SK-N-SH (cell line): ENCODE data around the gene SURF6. TPM values are rescaled to one million over a fixed set of nuclear protein-coding genes. Genes with fewer than 3 reads are reported as not detected.

Experiments used
- CTCF ChIA-PET: fragments of 300-600, 350-600 bp; formaldehyde crosslinking; extraction: SDS; loops from one replicate; lab custom pipeline; 2021; lab: Yijun Ruan, JAX
- POLR2A ChIA-PET: fragments of 350-600 bp; sonication (Branson Sonifier 250); formaldehyde crosslinking; extraction: SDS; loops from one replicate; lab custom pipeline; 2020; ENCODE audit warnings: antibody characterized with exemption, inconsistent platforms; lab: Yijun Ruan, JAX
- DNase-seq: peaks from one replicate; pipeline ENCODE4 v3.0.0; 2012
- H2AFZ ChIP-seq: fragments of 200-600 bp; sonication (generic); 2 replicates; pipeline ENCODE4 v1.8.1; 2016; ENCODE audit warnings: antibody characterized with exemption, mild to moderate bottlenecking, low read depth
- H3F3A ChIP-seq: fragments of 200-600 bp; sonication (generic); replicated peaks from 2 replicates; pipeline ENCODE3; 2016; ENCODE audit warnings: antibody characterized with exemption, mild to moderate bottlenecking; ENCODE audit not compliant: insufficient read depth
- H3K27ac ChIP-seq, 2 experiments: fragments of 200-500 bp in 1 of 2; fragments of 200-600 bp in 1 of 2; sonication (Bioruptor generic) in 1 of 2; sonication (generic), shearing (Covaris generic) in 1 of 2; 2 replicates each; pipeline versions ENCODE4 v1.5.1 to v1.6.1; 2014 to 2016; ENCODE audit warnings: low read depth in 2 of 2, inconsistent platforms in 1 of 2, low read length in 1 of 2, mild to moderate bottlenecking in 1 of 2, mixed read lengths in 1 of 2
- H3K27me3 ChIP-seq: fragments of 200-600 bp; sonication (generic), shearing (Covaris generic); 2 replicates; pipeline ENCODE4 v1.6.1; 2016; ENCODE audit warnings: mixed run types; ENCODE audit not compliant: insufficient read depth
- H3K36me3 ChIP-seq, 2 experiments: fragments of 200-500 bp in 1 of 2; fragments of 200-600 bp in 1 of 2; sonication (Bioruptor generic) in 1 of 2; sonication (generic) in 1 of 2; replicated peaks in 1 of 2; 2 replicates each; pipeline versions ENCODE3 to v1.5.1; 2014 to 2016; ENCODE audit warnings: low read length in 1 of 2, mild to moderate bottlenecking in 1 of 2; ENCODE audit not compliant: insufficient read depth in 2 of 2, control insufficient read depth in 1 of 2
- H3K4me1 ChIP-seq, 2 experiments: fragments of 200-500 bp in 1 of 2; fragments of 200-600 bp in 1 of 2; sonication (Bioruptor generic) in 1 of 2; sonication (generic), shearing (Covaris generic) in 1 of 2; 2 replicates each; pipeline versions ENCODE4 v1.5.1 to v1.6.1; 2014 to 2016; ENCODE audit warnings: low read depth in 1 of 2, low read length in 1 of 2, mixed run types in 1 of 2; ENCODE audit not compliant: insufficient read depth in 2 of 2, control insufficient read depth in 1 of 2
- H3K4me2 ChIP-seq: fragments of 200-600 bp; sonication (generic), shearing (Covaris generic); 2 replicates; pipeline ENCODE4 v1.6.1; 2017; ENCODE audit warnings: mixed run types
- H3K4me3 ChIP-seq, 2 experiments: fragments of 200-500 bp in 1 of 2; fragments of 200-600 bp in 1 of 2; sonication (Bioruptor generic) in 1 of 2; sonication (generic), shearing (Covaris generic) in 1 of 2; 2 replicates each; pipeline versions ENCODE4 v1.5.1 to v1.8.1; 2014 to 2016; ENCODE audit warnings: low read depth in 2 of 2, inconsistent platforms in 1 of 2, low read length in 1 of 2, mild to moderate bottlenecking in 1 of 2, mixed read lengths in 1 of 2, moderate library complexity in 1 of 2
- H3K79me2 ChIP-seq: fragments of 200-600 bp; sonication (generic); 2 replicates; pipeline ENCODE4 v1.8.1; 2017; ENCODE audit warnings: mild to moderate bottlenecking; ENCODE audit not compliant: insufficient read depth
- H3K9ac ChIP-seq: fragments of 200-600 bp; sonication (generic); 2 replicates; pipeline ENCODE4 v1.6.1; 2017; ENCODE audit warnings: mixed run types
- H3K9me2 ChIP-seq: fragments of 200-600 bp; sonication (generic); 2 replicates; pipeline ENCODE4 v1.6.1; 2017; ENCODE audit warnings: mixed run types
- H3K9me3 ChIP-seq: fragments of 200-600 bp; sonication (generic); 2 replicates; pipeline ENCODE4 v1.6.1; 2017; ENCODE audit warnings: mixed run types, mild to moderate bottlenecking, moderate library complexity
- H4K20me1 ChIP-seq: fragments of 200-600 bp; sonication (generic); 2 replicates; pipeline ENCODE4 v1.6.1; 2017; ENCODE audit warnings: mild to moderate bottlenecking, mixed run types; ENCODE audit not compliant: insufficient read depth
- CHD2 ChIP-seq: fragments of 150-350 bp; IDR thresholded peaks from 2 replicates; pipeline ENCODE4 v1.6.1; 2018; ENCODE audit warnings: low read length; ENCODE audit not compliant: partially characterized antibody
- CTCF ChIP-seq: fragments of 200-600 bp; sonication (generic); IDR thresholded peaks from 2 replicates; pipeline ENCODE4 v1.6.1; 2017; ENCODE audit warnings: antibody characterized with exemption, mild to moderate bottlenecking, moderate library complexity
- ELF1 ChIP-seq: IDR thresholded peaks from 2 replicates; pipeline ENCODE4 v1.4.0; 2012
- EP300 ChIP-seq, 2 experiments: IDR thresholded peaks; 2 replicates each; pipeline versions ENCODE4 v1.4.0 to v1.6.1; 2012; ENCODE audit warnings: borderline replicate concordance in 1 of 2, low read depth in 1 of 2, low read length in 1 of 2
- EZH2phosphoT487 ChIP-seq: fragments of 200-600 bp; sonication (generic); IDR thresholded peaks from 2 replicates; pipeline ENCODE4 v1.6.1; 2017; ENCODE audit warnings: low read depth, mixed run types, mild to moderate bottlenecking, antibody characterized with exemption, moderate library complexity, borderline replicate concordance
- FOSL2 ChIP-seq: IDR thresholded peaks from 2 replicates; pipeline ENCODE4 v1.4.0; 2012; ENCODE audit warnings: low read depth, mild to moderate bottlenecking, moderate library complexity, borderline replicate concordance
- FOXJ3 ChIP-seq: sonication (generic); formaldehyde crosslinking; IDR thresholded peaks from 2 replicates; pipeline ENCODE4 v1.5.1; 2020; ENCODE audit warnings: mild to moderate bottlenecking, missing genetic modification reagents
- GATA2 ChIP-seq: sonication (generic); formaldehyde crosslinking; IDR thresholded peaks from 2 replicates; pipeline ENCODE4 v1.5.0; 2020; ENCODE audit warnings: mild to moderate bottlenecking, missing genetic modification reagents
- JUND ChIP-seq: IDR thresholded peaks from 2 replicates; pipeline ENCODE4 v1.4.0; 2012
- MEF2A ChIP-seq: IDR thresholded peaks from 2 replicates; pipeline ENCODE4 v1.4.0; 2012; ENCODE audit warnings: low read depth, borderline replicate concordance
- NRF1 ChIP-seq: IDR thresholded peaks from 2 replicates; pipeline ENCODE4 v1.6.1; 2012; ENCODE audit warnings: low read depth, mild to moderate bottlenecking, low read length
- PBX3 ChIP-seq: IDR thresholded peaks from 2 replicates; pipeline ENCODE4; 2012
- POLR2AphosphoS5 ChIP-seq: IDR thresholded peaks from 2 replicates; pipeline ENCODE4 v1.6.1; 2012; ENCODE audit warnings: low read depth, low read length
- RAD21 ChIP-seq: IDR thresholded peaks from 2 replicates; pipeline ENCODE4 v1.6.1; 2012; ENCODE audit warnings: mild to moderate bottlenecking, low read length
- RCOR1 ChIP-seq: fragments of 150-350 bp; IDR thresholded peaks from 2 replicates; pipeline ENCODE4 v1.6.1; 2017; ENCODE audit warnings: antibody characterized with exemption, low read length
- RXRA ChIP-seq: IDR thresholded peaks from 2 replicates; pipeline ENCODE4 v1.4.0; 2012; ENCODE audit warnings: low read depth, mild to moderate bottlenecking, borderline replicate concordance
- SIN3A ChIP-seq: IDR thresholded peaks from 2 replicates; pipeline ENCODE4 v1.6.1; 2012; ENCODE audit warnings: low read depth, mild to moderate bottlenecking, low read length, moderate library complexity, borderline replicate concordance
- SMC3 ChIP-seq: IDR thresholded peaks from 2 replicates; pipeline ENCODE4 v1.6.1; 2012; ENCODE audit warnings: low read depth, low read length, improper control_type of control experiment
- TAF1 ChIP-seq: IDR thresholded peaks from 2 replicates; pipeline ENCODE4 v1.6.1; 2012; ENCODE audit warnings: low read depth, mild to moderate bottlenecking, low read length, moderate library complexity, borderline replicate concordance
- TEAD4 ChIP-seq: IDR thresholded peaks from 2 replicates; pipeline ENCODE4 v1.4.0; 2012; ENCODE audit warnings: mild to moderate bottlenecking, borderline replicate concordance; ENCODE audit not compliant: insufficient read depth
- WGBS: methylation state at CpG from one replicate; pipeline ENCODE4 v1.1.6; 2017; ENCODE audit warnings: low lambda C conversion rate; 5-methylcytosine and 5-hydroxymethylcytosine counted together
- polyA plus RNA-seq, 3 experiments: library from polyadenylated mRNA; depleted of rRNA; stranded (reverse); fragments of >200 nt; gene quantifications; 2 replicates each; pipeline ENCODE4 v1.2.3, GENCODE V29; 2012

SURF6 gene
- polyA plus RNA-seq, 1 of the 3 experiments (the other 2 are of a cell fraction), result 44.5 TPM

GRCh38 chr9:133359399-133360175 is 23.6 kb upstream of the SURF6 start:
- peaks cover 60% of the 10 kb centered on the region for H3K79me2 ChIP-seq

GRCh38 chr9:133357656-133358055 is 21.7 kb upstream of the SURF6 start:
- WGBS, result 62% methylated on average over 14 of the region's 14 CpGs
- CTCF ChIA-PET, result interaction anchor here (1.2 to 1.9 kb wide), 3 partner anchors 14 to 129 kb away, joined by 4 to 5 read pairs (median 5); no protein-coding TSS in a partner anchor
- peaks cover under 1 to 57% of the 10 kb centered on the region in 2 experiments for H3K36me3 ChIP-seq
- POLR2A ChIA-PET, result interaction anchor here (1.4 to 2.5 kb wide), 3 partner anchors 9 to 11 kb away, joined by 3 to 11 read pairs (median 3); partner anchors contain the start of genes MED22 and RPL7A
- peaks cover 13 to 33% of the 10 kb centered on the region in 2 experiments; a peak in 2 of 4 replicates for H3K4me1 ChIP-seq
- H3K9me2 ChIP-seq, result no peaks in the 10 kb centered on the region
- H3K9ac ChIP-seq, result no peak overlapping the region
- no peaks in the 10 kb centered on the region for H3K27me3 ChIP-seq
- TF ChIP-seq PBX3 (no peak), TAF1 (no peak), MEF2A (no peak), SIN3A (no peak), RXRA (no peak), ELF1 (no peak), GATA2 (CRISPR knock-in tag) (no peak), EZH2phosphoT487 (no peak), FOSL2 (no peak), CHD2 (no peak), EP300 (IDR thresholded peaks at IDR 0.05; ENCODE audit: borderline replicate concordance in 1 of 2, low read depth in 1 of 2, low read length in 1 of 2) (no peak), RCOR1 (no peak), JUND (no peak), NRF1 (no peak), FOXJ3 (CRISPR knock-in tag) (no peak), TEAD4 (no peak)
- peaks cover 22% of the 10 kb centered on the region for H3F3A ChIP-seq
- no peak for DNase-seq
- no peaks in the 10 kb centered on the region for H3K9me3 ChIP-seq
- H3K27ac ChIP-seq, result no peak overlapping the region
- H4K20me1 ChIP-seq, result 0 out of 2 replicates have a peak, but pooled peaks cover 15% of the 10 kb centered on the region
- peak overlapping the region; percentile 97 for H3K4me2 ChIP-seq
- peaks cover 46% of the 10 kb centered on the region for H3K79me2 ChIP-seq
- no peak overlapping the region for H2AFZ ChIP-seq
- peak overlapping the region; percentile 68 to 90; a peak in 3 of 4 replicates for H3K4me3 ChIP-seq

More at GRCh38 chr9:133359399-133360175, 23.6 kb upstream of the SURF6 start:
- peaks cover 25% of the 10 kb centered on the region; the same call in 1 of the 2 replicates for H4K20me1 ChIP-seq
- H3K9me3 ChIP-seq, result no peaks in the 10 kb centered on the region
- H3F3A ChIP-seq, result peaks cover 24% of the 10 kb centered on the region
- WGBS, result 72% methylated on average over 18 of the region's 20 CpGs
- POLR2A ChIA-PET, result interaction anchor here (1.2 kb wide), 1 partner anchor 12 kb away, joined by 4 read pairs; the partner anchor contains the start of genes MED22 and RPL7A
- H3K4me1 ChIP-seq, result peaks cover 13 to 29% of the 10 kb centered on the region in 2 experiments; a peak in 2 of 4 replicates
- TF ChIP-seq RCOR1 (no peak), SMC3 (peak; percentile 35; the same call in 1 of the 2 replicates), RAD21 (peak; percentile 64), POLR2AphosphoS5 (no peak; the same call in 1 of the 2 replicates), TAF1 (no peak), CTCF (peak; percentile 36)
- CTCF ChIA-PET, result interaction anchor here (0.8 to 3.3 kb wide), 7 partner anchors 16 to 126 kb away, joined by 3 to 19 read pairs (median 4); no protein-coding TSS in a partner anchor
- H3K9ac ChIP-seq, result no peak overlapping the region
- no peaks in the 10 kb centered on the region for H3K27me3 ChIP-seq
- H3K4me3 ChIP-seq, result no peak overlapping the region
- H3K27ac ChIP-seq, result no peak overlapping the region; a peak in 1 of 4 replicates
- peaks cover 12 to 52% of the 10 kb centered on the region in 2 experiments for H3K36me3 ChIP-seq
- no peak overlapping the region for H2AFZ ChIP-seq
- no peaks in the 10 kb centered on the region for H3K9me2 ChIP-seq
- H3K4me2 ChIP-seq, result no peak overlapping the region
- peak; percentile 74 for DNase-seq
